Esophagus muscularis mucosa (tissue), 3 donors: ENCODE measurements around the gene ABI1.

Experiments used
- POLR2A ChIP-seq: fragments of 450-650 bp; IDR thresholded peaks from one replicate; pipeline ENCODE4 v1.6.1; 2017; ENCODE audit warnings: antibody characterized with exemption, moderate library complexity, mild to moderate bottlenecking, low read depth
- TF ChIP-seq, protein P1 (sequence below), 3 experiments: fragments of 200-600 bp in 2 of 3; fragments of 450-650 bp in 1 of 3; sonication (generic) in 2 of 3; IDR thresholded peaks; one replicate each; pipeline ENCODE4 v1.5.1; 2017 to 2019; ENCODE audit warnings: antibody characterized with exemption in 3 of 3, mild to moderate bottlenecking in 2 of 3, moderate library complexity in 1 of 3

DNA sequence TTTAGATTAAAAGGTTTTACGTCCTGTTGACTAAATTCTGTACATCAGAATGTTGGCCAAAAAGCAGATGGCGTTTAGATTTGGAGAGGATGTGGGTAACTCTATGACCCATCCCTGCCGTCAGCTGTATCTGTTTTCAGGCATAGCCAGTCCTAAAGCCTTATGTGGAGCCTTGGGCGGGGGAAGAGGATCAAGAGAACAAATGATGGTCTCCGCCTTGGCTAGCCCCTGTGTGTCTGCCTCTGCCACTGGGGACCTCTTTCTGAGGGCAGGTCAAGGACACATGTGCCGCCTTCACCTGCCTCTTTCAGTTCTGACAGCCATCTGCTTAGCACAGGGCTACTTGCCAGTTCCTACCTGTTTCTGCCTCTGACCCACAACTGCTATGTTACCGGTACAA lies 139.2 kb downstream of the ABI1 start:
- TF ChIP-seq POLR2A: no peak
- TF ChIP-seq, protein P1, sequence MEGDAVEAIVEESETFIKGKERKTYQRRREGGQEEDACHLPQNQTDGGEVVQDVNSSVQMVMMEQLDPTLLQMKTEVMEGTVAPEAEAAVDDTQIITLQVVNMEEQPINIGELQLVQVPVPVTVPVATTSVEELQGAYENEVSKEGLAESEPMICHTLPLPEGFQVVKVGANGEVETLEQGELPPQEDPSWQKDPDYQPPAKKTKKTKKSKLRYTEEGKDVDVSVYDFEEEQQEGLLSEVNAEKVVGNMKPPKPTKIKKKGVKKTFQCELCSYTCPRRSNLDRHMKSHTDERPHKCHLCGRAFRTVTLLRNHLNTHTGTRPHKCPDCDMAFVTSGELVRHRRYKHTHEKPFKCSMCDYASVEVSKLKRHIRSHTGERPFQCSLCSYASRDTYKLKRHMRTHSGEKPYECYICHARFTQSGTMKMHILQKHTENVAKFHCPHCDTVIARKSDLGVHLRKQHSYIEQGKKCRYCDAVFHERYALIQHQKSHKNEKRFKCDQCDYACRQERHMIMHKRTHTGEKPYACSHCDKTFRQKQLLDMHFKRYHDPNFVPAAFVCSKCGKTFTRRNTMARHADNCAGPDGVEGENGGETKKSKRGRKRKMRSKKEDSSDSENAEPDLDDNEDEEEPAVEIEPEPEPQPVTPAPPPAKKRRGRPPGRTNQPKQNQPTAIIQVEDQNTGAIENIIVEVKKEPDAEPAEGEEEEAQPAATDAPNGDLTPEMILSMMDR (IDR thresholded peaks at IDR 0.05): no peak
